T-cell (primary cell): ENCODE measurements around the gene LRP1B. TPM values are rescaled to one million over a fixed set of nuclear protein-coding genes. Genes with fewer than 3 reads are reported as not detected.

ENCODE experiments used
- ATAC-seq, 4 experiments: fragments of 200-7000 bp in 3 of 4; fragments of 150-1000 bp in 1 of 4; cut with Tn5 transposase; replicated peaks in 1 of 4; 1 replicate in 3 of 4; 2 replicates in 1 of 4; pipeline ENCODE4 v1.10.0; 2021; ENCODE audit warnings: moderate library complexity in 3 of 4, mild to moderate bottlenecking in 2 of 4, moderate number of reproducible peaks in 1 of 4
- CTCF ChIA-PET, 2 donors: fragments of 300-600 bp; sonication (Branson Sonifier 250); formaldehyde crosslinking; loops; one replicate each; lab custom pipeline; 2022; ENCODE audit warnings: antibody characterized with exemption in 2 of 2; lab: Charles Lee
- POLR2A ChIA-PET, 2 donors: fragments of 300-600 bp; sonication (Branson Sonifier 250); formaldehyde crosslinking; loops; one replicate each; lab custom pipeline; 2022; ENCODE audit warnings: antibody characterized with exemption in 2 of 2; lab: Charles Lee
- DNase-seq, 35 experiments: peaks; one replicate each; pipeline versions ENCODE4 v3.0.0 to v3.0.0-alpha.2; 2013 to 2023
- H3K27ac ChIP-seq: one replicate; pipeline ENCODE4 v1.5.1; 2013; ENCODE audit warnings: low read length
- H3K27me3 ChIP-seq, 2 experiments: replicated peaks in 1 of 2; 1 replicate in 1 of 2; 2 replicates in 1 of 2; pipeline versions ENCODE4 v1.6.1 to v1.7.0; 2013; ENCODE audit warnings: low read length in 1 of 2, mixed read lengths in 1 of 2; ENCODE audit not compliant: control insufficient read depth in 2 of 2, insufficient read depth in 2 of 2; ENCODE audit errors: extremely low read depth in 1 of 2
- H3K36me3 ChIP-seq, 2 donors: 1 replicate in 1 of 2; 2 replicates in 1 of 2; pipeline versions ENCODE4 v1.6.1 to v1.7.0; 2013; ENCODE audit warnings: low read length in 1 of 2; ENCODE audit not compliant: control insufficient read depth in 2 of 2, insufficient read depth in 1 of 2; ENCODE audit errors: extremely low read depth in 1 of 2
- H3K4me1 ChIP-seq, 2 experiments: 1 replicate in 1 of 2; 2 replicates in 1 of 2; pipeline versions ENCODE4 v1.6.1 to v1.7.0; 2013; ENCODE audit warnings: low read length in 2 of 2, mixed read lengths in 1 of 2; ENCODE audit not compliant: insufficient read depth in 2 of 2, control insufficient read depth in 1 of 2; ENCODE audit errors: extremely low read depth in 1 of 2
- H3K4me3 ChIP-seq, 2 donors: 1 replicate in 1 of 2; 2 replicates in 1 of 2; pipeline versions ENCODE4 v1.5.1 to v1.7.0; 2013; ENCODE audit warnings: mild to moderate bottlenecking in 2 of 2, low read length in 1 of 2, moderate library complexity in 1 of 2; ENCODE audit not compliant: control insufficient read depth in 1 of 2; ENCODE audit errors: extremely low read depth in 1 of 2
- H3K9me3 ChIP-seq: 2 replicates; pipeline ENCODE4 v1.7.0; 2013
- H3K27ac Mint-ChIP-seq, 2 donors: one replicate each; pipeline ENCODE4 v1.8.0; 2020 to 2021; ENCODE audit warnings: mild to moderate bottlenecking in 2 of 2, mixed read lengths in 2 of 2
- H3K27me3 Mint-ChIP-seq, 2 donors: one replicate each; pipeline ENCODE4 v1.8.0; 2021 to 2022; ENCODE audit warnings: mixed read lengths in 2 of 2
- H3K36me3 Mint-ChIP-seq: one replicate; pipeline ENCODE4 v1.8.0; 2021; ENCODE audit warnings: mixed read lengths
- H3K4me1 Mint-ChIP-seq, 3 donors: one replicate each; pipeline ENCODE4 v1.8.0; 2020 to 2022; ENCODE audit warnings: mixed read lengths in 3 of 3, mild to moderate bottlenecking in 1 of 3
- H3K4me3 Mint-ChIP-seq, 3 donors: one replicate each; pipeline ENCODE4 v1.8.0; 2020 to 2022; ENCODE audit warnings: mild to moderate bottlenecking in 3 of 3, mixed read lengths in 3 of 3, moderate library complexity in 3 of 3
- H3K9me3 Mint-ChIP-seq, 3 donors: one replicate each; pipeline ENCODE4 v1.8.0; 2020 to 2022; ENCODE audit warnings: mixed read lengths in 3 of 3
- WGBS: methylation state at CpG from one replicate; pipeline ENCODE4 v1.1.5; 2013; ENCODE audit warnings: missing lambda C conversion rate; ENCODE audit not compliant: insufficient coverage; 5-methylcytosine and 5-hydroxymethylcytosine counted together
- total RNA-seq, 35 experiments: library from RNA in 6 of 35; stranded (reverse) in 6 of 35; fragments of 120-200 nt in 1 of 35; gene quantifications; one replicate each; pipeline versions ENCODE4 v1.2.1 to v1.2.4 and lab custom pipeline; 2013 to 2026

The LRP1B gene
- total RNA-seq, 5 donors from 2014 or later (not counting 1 experiment from before 2014, with no cell fraction given): not detected

GRCh38 chr2:141946016-141946415 is 184.8 kb downstream of the LRP1B start:
- Histone ChIP-seq H3K27ac (no peak overlapping the region), H3K4me3 (no peak overlapping the region), H3K4me1 (no peaks in the 10 kb centered on the region), H3K27me3 (no peaks in the 10 kb centered on the region), H3K9me3 (no peaks in the 10 kb centered on the region), H3K36me3 (no peaks in the 10 kb centered on the region)
- Mint-ChIP-seq H3K4me3 (no peak overlapping the region), H3K27me3 (no peaks in the 10 kb centered on the region), H3K27ac (no peak overlapping the region), H3K36me3 (no peaks in the 10 kb centered on the region), H3K4me1 (no peaks in the 10 kb centered on the region), H3K9me3 (peaks cover 5 to 16% (median 14%) of the 10 kb centered on the region in 3 donors)
- ATAC-seq: no peak
- no peak for DNase-seq
- ChIA-PET CTCF (no interaction called here), POLR2A (no interaction called here)
- WGBS: 40% methylated on average over 3 of the region's 3 CpGs

GRCh38 chr2:141943918-141944317 is 186.9 kb downstream of the LRP1B start:
- Mint-ChIP-seq H3K27ac (no peak overlapping the region), H3K36me3 (no peaks in the 10 kb centered on the region), H3K27me3 (no peaks in the 10 kb centered on the region), H3K9me3 (peaks cover 5 to 16% (median 14%) of the 10 kb centered on the region in 3 donors), H3K4me1 (no peaks in the 10 kb centered on the region), H3K4me3 (no peak overlapping the region)
- Histone ChIP-seq H3K4me3 (no peak overlapping the region), H3K27ac (no peak overlapping the region), H3K27me3 (no peaks in the 10 kb centered on the region), H3K4me1 (no peaks in the 10 kb centered on the region), H3K9me3 (no peaks in the 10 kb centered on the region), H3K36me3 (no peaks in the 10 kb centered on the region)
- ChIA-PET CTCF (no interaction called here), POLR2A (no interaction called here)
- no peak for ATAC-seq
- WGBS: 86% methylated on average over 4 of the region's 7 CpGs
- DNase-seq: no peak

- H3K36me3 ChIP-seq: no peaks in the 10 kb centered on the region
- no peaks in the 10 kb centered on the region for H3K27me3 ChIP-seq
- no CpG with 5 or more reads among the region's 5 CpGs for WGBS
- no peak overlapping the region for H3K27ac ChIP-seq
- Mint-ChIP-seq H3K4me1 (no peaks in the 10 kb centered on the region), H3K9me3 (peaks cover 5 to 21% (median 20%) of the 10 kb centered on the region in 3 donors), H3K27ac (no peak overlapping the region), H3K27me3 (no peaks in the 10 kb centered on the region), H3K36me3 (no peaks in the 10 kb centered on the region), H3K4me3 (no peak overlapping the region)
- no peak overlapping the region for H3K4me3 ChIP-seq
- H3K4me1 ChIP-seq: no peaks in the 10 kb centered on the region
- CTCF ChIA-PET: no interaction called here
- POLR2A ChIA-PET: no interaction called here
- DNase-seq: no peak
- no peak for ATAC-seq
- no peaks in the 10 kb centered on the region for H3K9me3 ChIP-seq
Observed at GRCh38 chr2:141942006-141942789, 188.6 kb downstream of the LRP1B start.

- H3K4me3 Mint-ChIP-seq: no peak overlapping the region
- H3K27me3 ChIP-seq: no peaks in the 10 kb centered on the region
- no peaks in the 10 kb centered on the region for H3K36me3 Mint-ChIP-seq
- H3K4me1 Mint-ChIP-seq: no peaks in the 10 kb centered on the region
- no peak overlapping the region for H3K27ac Mint-ChIP-seq
- no peaks in the 10 kb centered on the region for H3K36me3 ChIP-seq
- no peaks in the 10 kb centered on the region for H3K27me3 Mint-ChIP-seq
- no peak for DNase-seq
- no peaks in the 10 kb centered on the region for H3K9me3 ChIP-seq
- POLR2A ChIA-PET: no interaction called here
- H3K9me3 Mint-ChIP-seq: peaks cover 5 to 14% (median 12%) of the 10 kb centered on the region in 3 donors
- no peak for ATAC-seq
- H3K27ac ChIP-seq: no peak overlapping the region
- CTCF ChIA-PET: no interaction called here
- no peak overlapping the region for H3K4me3 ChIP-seq
- no peaks in the 10 kb centered on the region for H3K4me1 ChIP-seq
- WGBS: 20% methylated on average over 1 of the region's 1 CpG
Observed at GRCh38 chr2:141941210-141941714, 189.6 kb downstream of the LRP1B start.

GRCh38 chr2:141940709-141941108 is 190.1 kb downstream of the LRP1B start:
- H3K27me3 Mint-ChIP-seq: no peaks in the 10 kb centered on the region
- no peaks in the 10 kb centered on the region for H3K36me3 Mint-ChIP-seq
- H3K9me3 Mint-ChIP-seq: peaks cover 5 to 12% (median 10%) of the 10 kb centered on the region in 3 donors
- Histone ChIP-seq H3K27ac (no peak overlapping the region), H3K27me3 (no peaks in the 10 kb centered on the region), H3K36me3 (no peaks in the 10 kb centered on the region), H3K4me1 (no peaks in the 10 kb centered on the region), H3K4me3 (no peak overlapping the region), H3K9me3 (no peaks in the 10 kb centered on the region)
- H3K4me1 Mint-ChIP-seq: no peaks in the 10 kb centered on the region
- ChIA-PET POLR2A (no interaction called here), CTCF (no interaction called here)
- WGBS: no CpG with 5 or more reads among the region's 1 CpG
- H3K27ac Mint-ChIP-seq: no peak overlapping the region
- no peak overlapping the region for H3K4me3 Mint-ChIP-seq
- ATAC-seq (no peak), DNase-seq (no peak)

GRCh38 chr2:141933226-141933625 is 197.6 kb downstream of the LRP1B start:
- ATAC-seq: no peak
- no peak overlapping the region for H3K4me3 ChIP-seq
- ChIA-PET CTCF (no interaction called here), POLR2A (interaction anchor here in 1 of 2 donors (0.6 kb wide), 1 partner anchor 151 kb away, joined by 8 read pairs; no protein-coding TSS in a partner anchor)
- no peaks in the 10 kb centered on the region for H3K27me3 ChIP-seq
- no CpG with 5 or more reads among the region's 1 CpG for WGBS
- H3K27me3 Mint-ChIP-seq: no peaks in the 10 kb centered on the region
- no peaks in the 10 kb centered on the region for H3K36me3 Mint-ChIP-seq
- no peaks in the 10 kb centered on the region for H3K4me1 ChIP-seq
- peaks cover 4 to 19% (median 19%) of the 10 kb centered on the region in 3 donors for H3K9me3 Mint-ChIP-seq
- H3K36me3 ChIP-seq: no peaks in the 10 kb centered on the region
- H3K9me3 ChIP-seq: no peaks in the 10 kb centered on the region
- H3K4me1 Mint-ChIP-seq: no peaks in the 10 kb centered on the region
- no peak overlapping the region for H3K4me3 Mint-ChIP-seq
- no peak overlapping the region for H3K27ac Mint-ChIP-seq
- no peak for DNase-seq
- no peak overlapping the region for H3K27ac ChIP-seq
